B cell (primary cell): ENCODE results near the gene AK8. TPM values are rescaled to one million over a fixed set of nuclear protein-coding genes. Genes with fewer than 3 reads are reported as not detected.
A peak's percentile ranks its signal among the peaks of the same experiment; 100 is the strongest.

Source experiments
- ATAC-seq: fragments of 200-7000 bp; cut with Tn5 transposase; one replicate; pipeline ENCODE4 v1.10.0; 2021; ENCODE audit warnings: low read depth, mild to moderate bottlenecking, moderate number of reproducible peaks, moderate library complexity
- CTCF ChIA-PET: fragments of 350-600 bp; sonication (Branson Sonifier 250); formaldehyde crosslinking; loops from one replicate; lab custom pipeline; 2021; ENCODE audit warnings: antibody characterized with exemption, inconsistent platforms; lab: Charles Lee
- POLR2A ChIA-PET: fragments of 350-600 bp; sonication (Branson Sonifier 250); formaldehyde crosslinking; loops from one replicate; lab custom pipeline; 2021; ENCODE audit warnings: antibody characterized with exemption; lab: Charles Lee
- DNase-seq: peaks from one replicate; pipeline ENCODE4 v3.0.0; 2013
- H2AFZ ChIP-seq: 2 replicates; pipeline ENCODE4 v1.6.1; 2012; ENCODE audit warnings: mild to moderate bottlenecking, low read depth, low read length; ENCODE audit not compliant: insufficient read depth, poor library complexity, severe bottlenecking
- H3K27ac ChIP-seq, 2 donors: 1 replicate in 1 of 2; 2 replicates in 1 of 2; pipeline ENCODE4 v1.5.1; 2012 to 2013; ENCODE audit warnings: low read length in 2 of 2, mild to moderate bottlenecking in 2 of 2, moderate library complexity in 1 of 2
- H3K27me3 ChIP-seq, 4 experiments: fragments of 200-600 bp in 1 of 4; sonication (generic) in 1 of 4; replicated peaks in 1 of 4; 1 replicate in 2 of 4; 2 replicates in 2 of 4; pipeline versions ENCODE4 v1.6.1 to v1.7.0; 2013 to 2016; ENCODE audit warnings: low read length in 3 of 4, mild to moderate bottlenecking in 2 of 4, mixed read lengths in 1 of 4, moderate library complexity in 1 of 4; ENCODE audit not compliant: insufficient read depth in 4 of 4, control insufficient read depth in 3 of 4; ENCODE audit errors: control extremely low read depth in 1 of 4
- H3K36me3 ChIP-seq, 2 experiments: replicated peaks in 1 of 2; 1 replicate in 1 of 2; 2 replicates in 1 of 2; pipeline versions ENCODE4 v1.6.1 to v1.7.1; 2013; ENCODE audit warnings: low read length in 1 of 2; ENCODE audit not compliant: insufficient read depth in 2 of 2, control insufficient read depth in 1 of 2; ENCODE audit errors: control extremely low read depth in 1 of 2, extremely low read depth in 1 of 2
- H3K4me1 ChIP-seq, 2 donors: fragments of 200-600 bp in 1 of 2; sonication (generic) in 1 of 2; 1 replicate in 1 of 2; 2 replicates in 1 of 2; pipeline versions ENCODE4 v1.5.1 to v1.6.1; 2013 to 2017; ENCODE audit warnings: low read length in 2 of 2; ENCODE audit not compliant: control insufficient read depth in 2 of 2, insufficient read depth in 2 of 2
- H3K4me2 ChIP-seq: replicated peaks from 2 replicates; pipeline ENCODE3; 2012; ENCODE audit warnings: mild to moderate bottlenecking, low read depth, low read length; ENCODE audit not compliant: poor library complexity, severe bottlenecking
- H3K4me3 ChIP-seq, 5 experiments: fragments of 200-600 bp in 1 of 5; sonication (generic) in 1 of 5; 1 replicate in 3 of 5; 2 replicates in 2 of 5; pipeline versions ENCODE4 v1.5.1 to v1.7.0; 2011 to 2016; ENCODE audit warnings: low read length in 4 of 5, mild to moderate bottlenecking in 4 of 5, low read depth in 2 of 5, control low read depth in 1 of 5, moderate library complexity in 1 of 5; ENCODE audit not compliant: insufficient read depth in 1 of 5; ENCODE audit errors: control extremely low read depth in 1 of 5, extremely low read depth in 1 of 5
- H3K79me2 ChIP-seq: fragments of 200-600 bp; sonication (generic); one replicate; pipeline ENCODE4 v1.6.0; 2016; ENCODE audit warnings: low read length; ENCODE audit not compliant: control insufficient read depth, insufficient read depth
- H3K9ac ChIP-seq: fragments of 200-600 bp; sonication (generic); 2 replicates; pipeline ENCODE4 v1.6.1; 2017; ENCODE audit warnings: mild to moderate bottlenecking, low read length, moderate library complexity
- H3K9me3 ChIP-seq, 3 donors: one replicate each; pipeline versions ENCODE4 v1.6.1 to v1.7.1; 2013; ENCODE audit warnings: low read length in 2 of 3; ENCODE audit not compliant: control insufficient read depth in 2 of 3, insufficient read depth in 1 of 3; ENCODE audit errors: control extremely low read depth in 1 of 3
- H4K20me1 ChIP-seq: 2 replicates; pipeline ENCODE4 v1.6.0; 2012; ENCODE audit warnings: mild to moderate bottlenecking, low read length; ENCODE audit not compliant: insufficient read depth, control insufficient read depth, poor library complexity, severe bottlenecking
- H3K27ac Mint-ChIP-seq: one replicate; pipeline ENCODE4 v1.8.0; 2021; ENCODE audit warnings: mixed read lengths
- H3K27me3 Mint-ChIP-seq: one replicate; pipeline ENCODE4 v1.8.0; 2021; ENCODE audit warnings: mixed read lengths
- H3K4me1 Mint-ChIP-seq: one replicate; pipeline ENCODE4 v1.8.0; 2021; ENCODE audit warnings: mixed read lengths
- H3K4me3 Mint-ChIP-seq: one replicate; pipeline ENCODE4 v1.8.0; 2021; ENCODE audit warnings: mixed read lengths
- H3K9me3 Mint-ChIP-seq: one replicate; pipeline ENCODE4 v1.8.0; 2022; ENCODE audit warnings: mixed read lengths; ENCODE audit not compliant: insufficient read depth
- EZH2 ChIP-seq: IDR thresholded peaks from 2 replicates; pipeline ENCODE4 v1.6.1; 2012; ENCODE audit warnings: borderline replicate concordance, low read depth, mild to moderate bottlenecking, moderate library complexity, low read length; ENCODE audit not compliant: insufficient read depth, poor library complexity, severe bottlenecking
- WGBS: methylation state at CpG from one replicate; pipeline ENCODE4 v1.1.5; 2013; ENCODE audit warnings: missing lambda C conversion rate; ENCODE audit not compliant: insufficient coverage; 5-methylcytosine and 5-hydroxymethylcytosine counted together
- intact Hi-C: fragments of 100-400 bp; cut with micrococcal nuclease; formaldehyde crosslinking; loops from one replicate; pipeline ENCODE4 v1.10.0; 2022
- polyA plus RNA-seq: library from polyadenylated mRNA; depleted of rRNA; stranded (reverse); fragments of >200 nt; gene quantifications from 2 replicates; pipeline ENCODE4 v1.2.3, GENCODE V29; 2012
- total RNA-seq, 2 donors: library from RNA; stranded (reverse); fragments of 120-200 nt in 1 of 2; gene quantifications; 1 replicate in 1 of 2; 2 replicates in 1 of 2; pipeline versions ENCODE4 v1.2.3 to v1.2.4, GENCODE V29; 2013 to 2022
- TF ChIP-seq, protein P1 (sequence below): fragments of 200-600 bp; IDR thresholded peaks from one replicate; pipeline ENCODE4 v1.8.0; 2022; ENCODE audit warnings: antibody characterized with exemption, mild to moderate bottlenecking

The AK8 gene
- total and polyA plus RNA-seq, 2 donors (not counting 1 experiment from before 2014, with no cell fraction given), result 1.9 to 8.6 TPM

DNA sequence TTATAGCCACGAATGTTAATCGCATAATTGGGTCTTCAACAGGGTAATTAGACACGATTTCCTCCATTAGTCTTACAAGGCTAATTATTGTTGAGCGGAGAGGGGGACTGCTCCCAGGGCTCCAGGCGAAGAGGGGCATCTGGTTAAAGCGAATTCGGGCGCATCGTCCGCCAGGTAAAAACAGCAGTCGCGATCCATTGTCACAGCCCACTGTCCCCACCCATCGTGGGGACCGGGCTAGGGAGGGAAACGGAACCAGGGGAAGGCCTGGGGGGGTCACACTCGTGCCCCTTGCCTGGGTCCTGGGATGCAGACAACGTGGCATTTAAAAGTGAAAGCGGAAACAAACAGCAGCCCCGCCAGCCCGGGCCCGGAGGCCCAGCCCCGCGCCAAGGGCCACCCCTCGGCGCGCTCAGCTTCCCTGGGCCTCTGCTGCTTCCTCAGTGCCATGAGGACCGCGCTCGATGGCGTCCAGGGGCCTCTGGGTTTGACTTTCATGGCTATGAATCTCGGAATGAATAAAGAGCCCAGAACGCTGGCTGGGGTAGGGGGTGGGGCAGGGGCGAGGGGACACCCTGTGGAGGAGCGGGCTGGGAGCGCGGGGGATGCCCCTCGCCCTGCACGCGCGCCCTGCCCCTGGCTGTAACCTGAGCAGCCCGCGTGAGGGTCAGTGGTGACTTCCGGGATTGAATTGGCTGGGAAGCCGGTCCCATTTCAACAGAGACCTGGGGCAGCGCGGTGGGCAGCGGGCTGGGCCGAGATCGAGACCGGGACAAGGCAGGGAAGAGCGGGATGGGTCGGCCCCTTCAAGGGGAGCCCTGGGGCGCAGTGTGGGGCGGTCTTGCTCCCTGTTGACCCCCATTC, 107.9 kb downstream of the AK8 start:
- peak overlapping the region; percentile 84 for H2AFZ ChIP-seq
- H3K79me2 ChIP-seq, result no peaks in the 10 kb centered on the region
- no peak for TF ChIP-seq EZH2
- TF ChIP-seq, protein P1, sequence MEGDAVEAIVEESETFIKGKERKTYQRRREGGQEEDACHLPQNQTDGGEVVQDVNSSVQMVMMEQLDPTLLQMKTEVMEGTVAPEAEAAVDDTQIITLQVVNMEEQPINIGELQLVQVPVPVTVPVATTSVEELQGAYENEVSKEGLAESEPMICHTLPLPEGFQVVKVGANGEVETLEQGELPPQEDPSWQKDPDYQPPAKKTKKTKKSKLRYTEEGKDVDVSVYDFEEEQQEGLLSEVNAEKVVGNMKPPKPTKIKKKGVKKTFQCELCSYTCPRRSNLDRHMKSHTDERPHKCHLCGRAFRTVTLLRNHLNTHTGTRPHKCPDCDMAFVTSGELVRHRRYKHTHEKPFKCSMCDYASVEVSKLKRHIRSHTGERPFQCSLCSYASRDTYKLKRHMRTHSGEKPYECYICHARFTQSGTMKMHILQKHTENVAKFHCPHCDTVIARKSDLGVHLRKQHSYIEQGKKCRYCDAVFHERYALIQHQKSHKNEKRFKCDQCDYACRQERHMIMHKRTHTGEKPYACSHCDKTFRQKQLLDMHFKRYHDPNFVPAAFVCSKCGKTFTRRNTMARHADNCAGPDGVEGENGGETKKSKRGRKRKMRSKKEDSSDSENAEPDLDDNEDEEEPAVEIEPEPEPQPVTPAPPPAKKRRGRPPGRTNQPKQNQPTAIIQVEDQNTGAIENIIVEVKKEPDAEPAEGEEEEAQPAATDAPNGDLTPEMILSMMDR, result no peak
- H3K27me3 ChIP-seq, result no peaks in the 10 kb centered on the region
- Mint-ChIP-seq H3K4me1 (peaks cover 9% of the 10 kb centered on the region), H3K4me3 (peak overlapping the region; percentile 100), H3K9me3 (no peaks in the 10 kb centered on the region), H3K27ac (peak overlapping the region; percentile 100), H3K27me3 (no peaks in the 10 kb centered on the region)
- DNase-seq, result peak; percentile 79
- H3K36me3 ChIP-seq, result no peaks in the 10 kb centered on the region
- H4K20me1 ChIP-seq, result no peaks in the 10 kb centered on the region
- H3K4me2 ChIP-seq, result peak overlapping the region; percentile 84
- H3K4me3 ChIP-seq, result peak overlapping the region; percentile 76 to 96 (median 85)
- intact Hi-C loops, result loop anchor here (1.0 to 5.0 kb wide), 4 partner anchors 30 to 528 kb away; partner anchors contain the start of gene GTF3C4
- H3K9ac ChIP-seq, result peak overlapping the region; percentile 80
- ChIA-PET CTCF (interaction anchor here (0.6 to 1.7 kb wide), 10 partner anchors 14 to 532 kb away, joined by 3 to 7 read pairs (median 4); no protein-coding TSS in a partner anchor), POLR2A (interaction anchor here (0.7 to 1.7 kb wide), 3 partner anchors 100 to 175 kb away, joined by 4 to 15 read pairs (median 11); partner anchors contain the start of genes DDX31, GTF3C4 and TSC1)
- H3K9me3 ChIP-seq, result peaks cover 0 to 7% (median 0%) of the 10 kb centered on the region in 3 donors
- peak overlapping the region; percentile 74 to 84 for H3K27ac ChIP-seq
- H3K4me1 ChIP-seq, result peaks cover 10 to 11% of the 10 kb centered on the region in 2 donors
- peak; percentile 74 for ATAC-seq
- 6% methylated on average over 46 of the region's 54 CpGs for WGBS
